Measurements from ENCODE around the gene PLCB1. TPM values are rescaled to one million over a fixed set of nuclear protein-coding genes. Genes with fewer than 3 reads are reported as not detected.

PLCB1 gene
- total RNA-seq, 2 donors from 2014 or later: 1.8 to 3.0 TPM

DNA sequence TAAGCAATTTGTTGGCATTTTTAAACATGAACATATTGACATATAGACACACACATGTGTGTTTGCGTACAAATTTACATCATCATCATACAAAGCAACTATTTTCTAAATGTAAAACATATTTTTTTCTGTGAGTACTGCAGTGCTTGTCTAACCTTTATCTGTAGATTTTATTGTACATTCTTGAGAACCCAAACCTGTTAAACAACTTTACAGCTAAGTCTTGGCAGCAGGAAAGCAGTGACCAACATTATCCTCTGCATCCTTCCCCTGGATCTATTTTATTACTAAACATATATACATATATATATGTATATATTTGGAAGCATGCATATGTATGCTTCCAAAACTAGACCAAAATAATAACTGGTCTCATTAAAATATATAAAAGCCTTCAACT lies 10.4 kb upstream of the PLCB1 start:
- no peak overlapping the region for H3K27ac Mint-ChIP-seq
- no peak for ATAC-seq (replicated peaks)
- H3K9me3 Mint-ChIP-seq: no peaks in the 10 kb centered on the region
- no peaks in the 10 kb centered on the region for H3K36me3 Mint-ChIP-seq (ENCODE audit: low read depth)
- peaks cover 21% of the 10 kb centered on the region for H3K27me3 Mint-ChIP-seq
- no peaks in the 10 kb centered on the region for H3K4me1 Mint-ChIP-seq
- H3K4me3 Mint-ChIP-seq: no peak overlapping the region

DNA sequence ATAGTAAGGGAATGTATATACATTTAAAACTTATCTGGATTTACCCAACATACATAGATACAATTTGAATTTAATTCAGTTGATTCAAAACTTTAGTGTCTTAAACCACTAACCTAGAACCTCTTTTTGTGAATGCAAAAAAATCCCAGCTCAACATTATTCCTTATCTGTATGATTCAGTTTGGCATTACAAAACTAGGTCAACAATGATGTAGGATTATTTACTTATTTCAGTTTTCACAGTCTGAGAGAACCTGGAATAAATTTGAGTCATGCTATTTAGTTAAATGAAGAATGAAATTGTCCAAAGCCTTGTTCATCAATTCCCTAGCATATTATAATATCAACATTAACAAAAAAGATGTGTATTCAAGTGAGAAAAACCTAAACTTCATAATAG lies 7.4 kb upstream of the PLCB1 start:
- Mint-ChIP-seq H3K4me3 (no peak overlapping the region), H3K36me3 (ENCODE audit: low read depth) (no peaks in the 10 kb centered on the region), H3K4me1 (no peaks in the 10 kb centered on the region), H3K9me3 (no peaks in the 10 kb centered on the region), H3K27ac (no peak overlapping the region), H3K27me3 (peaks cover 21% of the 10 kb centered on the region)
- no peak for ATAC-seq (replicated peaks)

DNA sequence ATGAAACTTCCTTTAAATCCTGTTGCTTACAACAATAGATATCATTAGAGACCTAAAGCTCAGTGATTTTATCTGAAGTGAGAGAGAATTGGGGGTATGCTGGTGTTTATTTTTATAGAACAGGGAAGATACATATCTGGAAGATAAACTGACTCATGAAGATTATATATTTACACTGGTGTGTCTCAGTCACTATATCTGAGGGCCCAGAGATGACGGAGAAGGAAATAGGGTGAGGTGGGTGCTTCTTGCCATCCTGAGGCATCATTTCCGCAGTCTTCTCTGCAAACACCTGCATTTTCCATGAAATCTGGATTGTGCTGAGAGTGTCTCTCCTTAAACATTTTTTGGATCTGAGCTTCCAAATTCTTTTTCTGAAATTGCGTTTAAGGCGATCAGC lies 5.9 kb upstream of the PLCB1 start:
- H3K4me3 Mint-ChIP-seq: no peak overlapping the region
- H3K27me3 Mint-ChIP-seq: peaks cover 18% of the 10 kb centered on the region
- no peaks in the 10 kb centered on the region for H3K9me3 Mint-ChIP-seq
- no peak for ATAC-seq (replicated peaks)
- no peaks in the 10 kb centered on the region for H3K36me3 Mint-ChIP-seq (ENCODE audit: low read depth)
- H3K4me1 Mint-ChIP-seq: no peaks in the 10 kb centered on the region
- no peak overlapping the region for H3K27ac Mint-ChIP-seq

DNA sequence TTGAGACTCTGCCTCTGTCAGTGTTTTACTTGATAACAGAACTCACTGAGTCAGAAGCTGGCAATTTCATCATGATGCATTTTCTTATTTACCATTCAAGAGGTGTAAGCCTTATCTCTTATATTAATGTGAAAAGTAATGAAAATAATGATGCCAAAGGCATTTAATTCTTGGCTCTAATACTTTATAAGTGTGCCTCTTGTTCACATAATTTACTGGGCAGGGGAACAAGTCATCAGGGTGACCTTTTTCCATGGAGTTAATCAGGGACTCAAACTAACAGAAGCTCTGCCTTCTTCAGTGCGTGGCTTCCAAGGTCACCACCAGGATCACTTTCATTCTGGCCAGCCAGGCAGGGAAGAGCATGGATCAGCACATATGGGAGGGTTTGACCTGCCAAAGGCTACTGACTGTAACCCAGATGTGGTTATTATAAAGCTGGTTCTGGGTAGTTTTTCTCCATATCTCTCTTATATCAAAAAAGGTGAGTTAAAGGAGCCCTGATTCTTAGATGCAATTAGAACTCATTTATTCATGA lies 5.2 kb upstream of the PLCB1 start:
- Mint-ChIP-seq H3K9me3 (no peaks in the 10 kb centered on the region), H3K4me3 (peak overlapping the region; percentile 8), H3K4me1 (no peaks in the 10 kb centered on the region), H3K36me3 (ENCODE audit: low read depth) (no peaks in the 10 kb centered on the region), H3K27ac (no peak overlapping the region), H3K27me3 (peaks cover 23% of the 10 kb centered on the region)
- no peak for ATAC-seq (replicated peaks)

DNA sequence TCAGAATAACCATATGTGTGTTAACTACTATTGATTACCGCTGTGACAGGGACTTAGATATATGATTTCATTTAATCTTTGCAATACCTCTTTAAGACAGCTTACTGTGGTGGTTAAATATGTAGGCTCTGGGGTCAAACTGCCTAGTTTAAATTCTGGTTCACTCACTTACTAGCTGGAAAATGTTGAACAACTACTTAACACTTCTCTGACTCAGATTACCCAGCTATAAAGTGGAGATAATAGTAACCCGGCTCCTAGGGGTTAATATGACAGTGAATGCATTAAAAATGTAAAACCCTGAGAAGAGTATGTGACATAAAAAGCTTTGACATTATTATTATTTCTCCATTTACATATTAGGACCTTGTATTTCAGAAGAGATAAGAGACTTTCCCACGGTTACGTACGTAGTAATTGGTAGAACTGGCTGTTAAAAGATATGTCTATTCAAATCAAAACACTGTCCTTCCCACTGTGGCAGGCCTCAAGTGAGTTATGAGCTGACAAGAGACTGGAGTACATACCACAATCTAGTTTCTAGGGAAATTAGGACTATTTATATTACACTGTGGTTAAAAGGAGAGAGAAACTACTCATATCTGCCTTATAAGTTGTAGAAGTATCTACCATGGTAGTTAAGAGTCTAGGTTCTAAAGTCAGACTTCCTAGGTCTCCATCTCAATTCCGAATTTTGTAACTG lies 4.4 kb upstream of the PLCB1 start:
- H3K4me3 Mint-ChIP-seq: no peak overlapping the region
- ATAC-seq (replicated peaks): peak; percentile 67
- H3K9me3 Mint-ChIP-seq: no peaks in the 10 kb centered on the region
- no peaks in the 10 kb centered on the region for H3K4me1 Mint-ChIP-seq
- peak overlapping the region; percentile 66 for H3K27ac Mint-ChIP-seq
- peaks cover 23% of the 10 kb centered on the region for H3K27me3 Mint-ChIP-seq
- H3K36me3 Mint-ChIP-seq (ENCODE audit: low read depth): no peaks in the 10 kb centered on the region

DNA sequence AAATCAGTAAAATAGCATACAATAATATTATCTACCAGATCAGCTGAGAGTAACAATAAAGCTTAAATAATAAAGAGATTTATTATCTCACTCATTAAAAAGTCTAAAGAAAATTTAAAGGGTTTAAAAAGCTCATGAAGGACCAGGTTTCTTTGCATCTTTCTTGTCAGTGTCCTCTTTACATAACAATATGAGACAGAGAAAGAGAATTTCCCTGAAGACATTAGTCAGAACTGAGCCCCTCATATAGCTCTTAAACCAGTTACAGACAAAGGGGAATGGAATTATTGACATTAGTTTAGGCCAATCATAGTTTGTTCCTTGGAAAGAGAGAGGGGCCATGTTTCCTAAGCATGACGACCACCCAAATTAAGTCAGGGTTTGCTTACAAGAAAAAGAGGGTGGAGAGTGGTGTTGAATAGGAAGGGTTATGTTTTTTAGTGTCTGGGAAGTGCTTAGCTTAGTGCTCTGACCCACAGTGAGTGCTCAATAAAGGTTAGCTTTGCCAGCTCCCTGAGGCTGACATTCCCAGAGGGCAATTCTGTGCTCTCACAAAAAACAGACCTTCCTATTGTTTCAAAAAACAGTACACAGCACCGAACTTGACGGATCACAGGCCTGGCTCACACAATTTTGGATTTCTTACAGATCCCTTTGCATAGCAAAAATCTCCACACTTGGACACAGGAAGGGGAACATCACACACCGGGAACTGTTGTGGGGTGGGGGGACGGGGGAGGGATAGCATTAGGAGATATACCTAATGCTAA lies 3.6 kb upstream of the PLCB1 start:
- no peak for ATAC-seq (replicated peaks)

DNA sequence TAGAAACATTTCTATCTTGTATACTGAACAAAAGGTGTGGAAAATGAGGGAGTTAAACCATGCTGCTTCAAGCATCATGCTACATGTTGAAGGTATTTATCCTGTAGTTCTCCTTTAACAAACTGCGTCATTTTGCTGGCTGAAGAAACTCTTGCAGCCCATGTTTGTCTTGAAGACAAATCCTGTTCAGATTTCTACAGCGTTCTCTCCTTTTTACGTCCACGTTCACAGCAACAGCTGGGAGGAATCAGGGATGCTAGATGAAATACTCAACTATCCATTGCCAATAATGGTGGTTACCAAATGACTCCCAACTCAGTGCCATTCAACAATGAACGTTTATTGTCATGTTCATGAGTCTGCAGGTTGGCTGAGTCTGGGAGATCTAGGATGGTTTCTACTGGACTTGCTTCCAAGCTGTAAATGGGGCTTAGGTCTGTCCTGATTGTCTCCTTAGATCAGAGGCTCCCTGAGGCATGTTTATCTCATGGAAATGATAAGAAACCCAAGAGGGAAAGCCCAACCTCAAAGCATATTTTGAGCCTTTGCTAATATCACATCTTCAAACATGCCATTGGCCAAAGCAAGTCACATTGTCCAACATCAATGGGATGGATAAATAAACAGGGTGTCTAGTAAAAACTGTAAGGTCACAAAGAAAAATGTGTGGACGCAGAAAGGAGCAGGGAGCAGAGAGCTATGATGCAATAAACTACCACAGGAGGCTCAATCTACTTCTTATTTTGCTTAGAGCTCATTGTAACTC lies 2.7 kb upstream of the PLCB1 start:
- Mint-ChIP-seq H3K27ac (no peak overlapping the region), H3K4me3 (no peak overlapping the region), H3K4me1 (peaks cover 6% of the 10 kb centered on the region), H3K9me3 (no peaks in the 10 kb centered on the region), H3K27me3 (peaks cover 23% of the 10 kb centered on the region), H3K36me3 (ENCODE audit: low read depth) (no peaks in the 10 kb centered on the region)
- ATAC-seq (replicated peaks): no peak

More for the DNA sequence above, 3.6 kb upstream of the PLCB1 start:
- no peaks in the 10 kb centered on the region for H3K36me3 Mint-ChIP-seq (ENCODE audit: low read depth)
- H3K27ac Mint-ChIP-seq: peak overlapping the region; percentile 66
- no peak overlapping the region for H3K4me3 Mint-ChIP-seq
- no peaks in the 10 kb centered on the region for H3K4me1 Mint-ChIP-seq
- H3K9me3 Mint-ChIP-seq: no peaks in the 10 kb centered on the region
- peaks cover 21% of the 10 kb centered on the region for H3K27me3 Mint-ChIP-seq

DNA sequence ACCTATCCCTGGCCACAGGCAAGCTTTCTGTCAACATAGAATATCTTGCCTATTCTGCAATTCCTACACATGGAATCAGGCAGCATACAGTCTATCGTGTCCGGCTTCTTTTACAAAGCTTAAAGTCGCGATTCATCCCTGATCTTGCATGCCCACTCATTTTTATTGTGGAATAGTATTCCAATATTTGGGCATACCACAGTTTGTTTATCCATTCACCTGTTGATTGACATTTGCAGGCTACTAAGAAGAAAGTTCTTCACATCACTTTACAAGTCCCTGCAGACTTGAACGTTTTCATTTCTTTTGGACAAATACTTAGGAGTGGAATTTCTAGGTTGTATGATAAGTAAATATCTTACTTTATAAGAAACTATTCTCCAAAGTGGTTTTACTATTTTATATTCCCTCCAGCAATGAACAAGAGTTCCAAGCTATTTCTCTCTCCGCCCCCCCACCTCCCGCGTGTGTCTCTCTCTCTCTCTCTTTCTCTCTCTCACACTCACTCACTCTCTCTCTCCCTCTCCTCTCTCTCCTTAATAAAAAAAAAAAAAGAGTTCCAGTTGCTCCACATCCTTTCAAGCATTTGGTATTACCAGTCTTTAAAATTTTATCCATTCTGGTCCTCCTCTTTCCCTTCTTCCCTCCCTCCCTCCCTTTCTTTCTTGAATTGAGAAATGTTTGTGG lies 1.1 kb upstream of the PLCB1 start:
- Mint-ChIP-seq H3K4me1 (peaks cover 13% of the 10 kb centered on the region), H3K27ac (no peak overlapping the region), H3K4me3 (peak overlapping the region; percentile 79), H3K9me3 (no peaks in the 10 kb centered on the region), H3K27me3 (peaks cover 18% of the 10 kb centered on the region), H3K36me3 (ENCODE audit: low read depth) (no peaks in the 10 kb centered on the region)
- no peak for ATAC-seq (replicated peaks)

DNA sequence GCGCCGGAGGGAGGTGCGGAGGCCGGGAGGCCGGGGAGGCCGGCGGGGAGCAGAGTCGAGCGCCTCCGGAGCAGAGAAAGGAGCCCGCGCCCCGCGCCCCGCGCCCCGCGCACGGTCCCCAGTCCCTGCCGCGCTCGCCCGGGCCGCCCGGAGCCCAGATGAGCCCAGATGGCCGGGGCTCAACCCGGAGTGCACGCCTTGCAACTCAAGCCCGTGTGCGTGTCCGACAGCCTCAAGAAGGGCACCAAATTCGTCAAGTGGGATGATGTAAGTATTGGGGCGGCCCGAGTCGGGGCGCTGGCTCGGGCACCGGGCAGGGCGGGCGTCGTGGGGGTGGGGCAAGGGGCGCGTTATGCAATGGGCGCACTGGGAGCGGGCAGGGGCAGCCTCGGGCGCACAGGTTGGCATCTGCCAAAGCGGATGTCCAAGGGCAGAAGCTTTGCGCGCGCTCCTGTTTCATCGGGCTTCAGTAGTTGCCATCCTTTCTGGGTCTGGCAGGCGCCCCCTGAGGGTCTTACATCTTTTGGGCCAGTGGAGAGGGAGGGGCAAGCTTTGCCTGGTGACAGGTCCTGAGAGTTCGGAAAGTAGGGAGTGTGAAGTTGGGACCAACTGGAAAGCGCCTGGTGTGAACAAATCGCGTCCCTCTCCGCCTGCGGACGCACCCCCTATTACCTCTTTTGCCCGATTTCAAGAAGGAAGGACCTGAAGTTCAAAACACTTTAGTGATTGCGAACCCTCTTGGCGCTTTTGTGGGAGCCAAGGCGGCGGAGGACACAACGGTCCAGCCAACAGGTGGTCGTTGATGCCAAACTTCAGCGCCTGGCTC lies 631 bp downstream of the PLCB1 start:
- ATAC-seq (replicated peaks): peak; percentile 29
- Mint-ChIP-seq H3K27ac (peak overlapping the region; percentile 28), H3K4me1 (peaks cover 13% of the 10 kb centered on the region), H3K36me3 (ENCODE audit: low read depth) (no peaks in the 10 kb centered on the region), H3K9me3 (no peaks in the 10 kb centered on the region), H3K27me3 (peaks cover 15% of the 10 kb centered on the region), H3K4me3 (peak overlapping the region; percentile 79)

DNA sequence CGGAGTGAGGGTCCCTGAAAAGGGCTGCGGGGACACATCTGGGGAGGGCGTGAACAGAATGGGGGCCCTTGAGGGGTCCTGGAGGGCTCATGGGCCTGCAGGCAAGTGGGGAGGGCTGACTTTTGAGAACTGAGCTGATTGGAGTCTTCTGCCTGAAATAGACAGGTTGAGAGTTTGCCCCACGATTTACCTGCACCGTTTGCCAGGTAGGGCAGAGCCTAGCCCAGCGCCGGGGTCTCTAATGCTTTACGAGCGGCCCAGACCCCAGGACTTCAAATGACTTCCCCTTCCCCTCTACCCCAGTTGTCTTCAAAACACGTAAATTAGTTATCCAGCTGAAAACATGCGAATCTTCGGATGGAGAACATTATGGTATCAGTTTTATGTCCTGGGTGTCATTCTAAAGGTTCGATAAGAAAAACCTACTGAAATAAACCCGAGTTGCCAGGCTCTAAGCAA lies 1.3 kb downstream of the PLCB1 start:
- H3K27ac Mint-ChIP-seq: peak overlapping the region; percentile 28
- ATAC-seq (replicated peaks): no peak
- peak overlapping the region; percentile 79 for H3K4me3 Mint-ChIP-seq
- H3K27me3 Mint-ChIP-seq: peaks cover 15% of the 10 kb centered on the region
- peaks cover 13% of the 10 kb centered on the region for H3K4me1 Mint-ChIP-seq
- no peaks in the 10 kb centered on the region for H3K9me3 Mint-ChIP-seq
- H3K36me3 Mint-ChIP-seq (ENCODE audit: low read depth): no peaks in the 10 kb centered on the region

DNA sequence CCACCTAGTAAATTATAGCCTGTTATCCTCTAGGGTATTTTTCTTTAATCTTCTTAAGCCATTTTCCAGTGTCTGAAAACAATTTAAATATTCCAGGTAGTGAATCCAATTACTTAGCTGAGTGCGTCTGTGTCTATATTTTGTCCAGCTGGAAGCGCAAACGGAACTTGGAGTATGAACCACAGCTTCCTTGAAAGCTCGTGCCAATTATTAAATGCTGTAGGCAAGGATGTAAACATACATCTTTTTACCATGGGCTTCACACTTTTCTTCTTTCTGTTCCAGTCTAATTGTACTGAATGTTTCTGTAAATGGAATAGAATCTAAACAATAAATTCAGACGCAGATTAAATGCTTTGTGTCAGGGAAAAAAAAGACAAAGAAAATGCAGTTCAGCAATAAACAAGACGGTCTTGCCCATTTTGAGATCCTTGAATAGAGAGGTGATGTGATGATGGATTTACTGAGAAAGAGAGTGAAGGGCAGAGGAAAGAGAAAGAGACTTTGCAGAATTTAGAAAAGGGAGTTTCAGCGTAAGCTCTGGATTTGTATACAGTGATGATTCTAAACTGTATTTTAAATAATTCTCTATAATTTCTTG lies 1.9 kb downstream of the PLCB1 start:
- no peaks in the 10 kb centered on the region for H3K9me3 Mint-ChIP-seq
- H3K36me3 Mint-ChIP-seq (ENCODE audit: low read depth): no peaks in the 10 kb centered on the region
- peaks cover 15% of the 10 kb centered on the region for H3K27me3 Mint-ChIP-seq
- peaks cover 13% of the 10 kb centered on the region for H3K4me1 Mint-ChIP-seq
- ATAC-seq (replicated peaks): no peak
- peak overlapping the region; percentile 79 for H3K4me3 Mint-ChIP-seq
- no peak overlapping the region for H3K27ac Mint-ChIP-seq

DNA sequence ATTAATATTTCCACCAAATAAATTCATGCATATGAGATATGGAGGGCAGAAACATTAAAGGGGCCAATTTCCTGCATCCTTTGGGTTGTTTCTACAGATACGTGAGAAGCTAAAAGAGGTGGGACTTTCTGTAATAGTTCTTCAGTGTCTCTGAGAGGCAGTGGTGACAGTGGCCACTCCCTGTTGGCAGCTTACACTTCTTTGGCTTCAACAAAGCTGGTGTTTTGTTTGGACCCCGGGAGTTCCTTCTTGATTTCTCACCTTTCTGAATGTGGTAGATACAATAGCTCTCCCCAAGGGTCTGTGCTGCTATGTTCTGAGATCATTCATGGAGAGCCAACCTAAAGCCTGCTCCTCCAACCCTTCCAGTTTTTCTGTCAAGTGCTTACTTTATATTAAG lies 7.8 kb downstream of the PLCB1 start:
- Mint-ChIP-seq H3K4me3 (no peak overlapping the region), H3K4me1 (peaks cover 12% of the 10 kb centered on the region), H3K9me3 (no peaks in the 10 kb centered on the region), H3K36me3 (ENCODE audit: low read depth) (no peaks in the 10 kb centered on the region), H3K27ac (no peak overlapping the region), H3K27me3 (no peaks in the 10 kb centered on the region)
- ATAC-seq (replicated peaks): no peak

DNA sequence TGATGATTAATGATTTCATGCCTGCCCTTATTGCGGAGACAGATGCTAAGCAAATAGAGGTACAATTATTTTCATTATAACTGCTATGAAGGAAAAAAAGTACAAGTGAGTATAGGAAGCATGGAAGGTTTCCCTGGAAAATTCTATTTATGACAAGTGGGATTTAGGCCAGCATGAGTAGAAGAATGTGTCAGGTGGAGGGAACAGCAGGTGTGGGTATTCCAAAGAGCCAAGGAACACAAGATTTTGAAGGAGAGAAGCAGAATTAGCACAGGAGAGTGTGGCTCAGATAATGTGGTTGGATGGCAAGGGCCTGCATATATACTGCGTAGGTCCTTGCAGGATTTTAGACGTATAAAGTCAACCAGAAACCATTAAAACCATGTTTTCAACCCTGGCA lies 11.4 kb downstream of the PLCB1 start:
- Mint-ChIP-seq H3K27me3 (no peaks in the 10 kb centered on the region), H3K27ac (no peak overlapping the region), H3K36me3 (ENCODE audit: low read depth) (no peaks in the 10 kb centered on the region), H3K4me3 (no peak overlapping the region), H3K9me3 (no peaks in the 10 kb centered on the region), H3K4me1 (peaks cover 13% of the 10 kb centered on the region)
- no peak for ATAC-seq (replicated peaks)
